IMR-90 (cell line): ENCODE results near the gene DIPK1B. TPM values are rescaled to one million over a fixed set of nuclear protein-coding genes. Genes with fewer than 3 reads are reported as not detected.
A peak's percentile ranks its signal among the peaks of the same experiment; 100 is the strongest.

ENCODE experiments used
- ATAC-seq: fragments of 200-7000 bp; cut with Tn5 transposase; 2 replicates; pipeline ENCODE4 v1.9.1; 2020; ENCODE audit warnings: low read depth, mild to moderate bottlenecking, moderate library complexity
- BruUV-seq: library from RNA; stranded (reverse); fragments of 400-500 nt; replicated peaks from 2 replicates; lab custom pipeline; 2021; lab: Mats Ljungman, UMichigan
- CTCF ChIA-PET: fragments of 300-600 bp; formaldehyde crosslinking; extraction: SDS; loops from one replicate; lab custom pipeline; 2021; ENCODE audit warnings: antibody characterized with exemption; lab: Yijun Ruan, JAX
- POLR2A ChIA-PET: fragments of 300-600 bp; sonication (Branson Sonifier 250); formaldehyde crosslinking; loops from one replicate; lab custom pipeline; 2022; ENCODE audit warnings: antibody characterized with exemption; ENCODE audit not compliant: unreplicated experiment; lab: Charles Lee
- DNase-seq: peaks from one replicate; pipeline ENCODE4 v3.0.0; 2013
- H2AFZ ChIP-seq: replicated peaks from 2 replicates; pipeline ENCODE3; 2013; ENCODE audit warnings: low read length, mild to moderate bottlenecking; ENCODE audit not compliant: poor library complexity
- H2AK5ac ChIP-seq: 2 replicates; pipeline ENCODE4 v1.6.1; 2013; ENCODE audit warnings: low read depth, low read length, inconsistent platforms
- H2AK9ac ChIP-seq: replicated peaks from 2 replicates; pipeline ENCODE3; 2013; ENCODE audit warnings: mild to moderate bottlenecking, low read depth, low read length, moderate library complexity; ENCODE audit not compliant: poor library complexity
- H2BK120ac ChIP-seq: 2 replicates; pipeline ENCODE4 v1.6.1; 2013; ENCODE audit warnings: low read depth, low read length, inconsistent platforms
- H2BK15ac ChIP-seq: 3 replicates; pipeline ENCODE4 v1.6.1; 2013; ENCODE audit warnings: low read depth, low read length, inconsistent platforms
- H2BK20ac ChIP-seq: 2 replicates; pipeline ENCODE4 v1.6.1; 2013; ENCODE audit warnings: low read depth, mild to moderate bottlenecking, inconsistent platforms, low read length, moderate library complexity
- H2BK5ac ChIP-seq: 2 replicates; pipeline ENCODE4 v1.6.1; 2013; ENCODE audit warnings: mild to moderate bottlenecking, low read depth, low read length, inconsistent platforms; ENCODE audit not compliant: poor library complexity, severe bottlenecking
- H3K14ac ChIP-seq: replicated peaks from 2 replicates; pipeline ENCODE4 v1.6.1; 2013; ENCODE audit warnings: low read depth, low read length, inconsistent platforms
- H3K18ac ChIP-seq: 2 replicates; pipeline ENCODE4 v1.6.1; 2013; ENCODE audit warnings: low read depth, low read length, control low read depth
- H3K23ac ChIP-seq: 2 replicates; pipeline ENCODE4 v1.6.1; 2013; ENCODE audit warnings: low read depth, low read length, inconsistent platforms
- H3K27ac ChIP-seq: 2 replicates; pipeline ENCODE4 v1.5.1; 2013; ENCODE audit warnings: mild to moderate bottlenecking, control low read depth, low read length; ENCODE audit not compliant: insufficient read depth
- H3K27me3 ChIP-seq: 2 replicates; pipeline ENCODE4 v1.6.1; 2013; ENCODE audit warnings: low read length; ENCODE audit not compliant: control insufficient read depth, insufficient read depth
- H3K36me3 ChIP-seq: 2 replicates; pipeline ENCODE4 v1.6.1; 2013; ENCODE audit warnings: low read length, mixed read lengths; ENCODE audit not compliant: control insufficient read depth, insufficient read depth
- H3K4ac ChIP-seq: 2 replicates; pipeline ENCODE4 v1.6.1; 2013; ENCODE audit warnings: low read depth, low read length, inconsistent platforms
- H3K4me1 ChIP-seq: 2 replicates; pipeline ENCODE4 v1.6.1; 2013; ENCODE audit warnings: low read length, mixed read lengths; ENCODE audit not compliant: control insufficient read depth, insufficient read depth
- H3K4me2 ChIP-seq: 2 replicates; pipeline ENCODE4 v1.6.1; 2013; ENCODE audit warnings: low read depth, mild to moderate bottlenecking, control low read depth, low read length, moderate library complexity
- H3K4me3 ChIP-seq: 2 replicates; pipeline ENCODE4 v1.5.1; 2013; ENCODE audit warnings: low read depth, mild to moderate bottlenecking, control low read depth, low read length, moderate library complexity; ENCODE audit not compliant: insufficient read depth
- H3K56ac ChIP-seq: 2 replicates; pipeline ENCODE4 v1.6.1; 2013; ENCODE audit warnings: low read length, inconsistent platforms; ENCODE audit not compliant: insufficient read depth; ENCODE audit errors: extremely low read depth
- H3K79me1 ChIP-seq, 2 experiments: 2 replicates each; pipeline ENCODE4 v1.6.1; 2013; ENCODE audit warnings: low read length in 2 of 2, inconsistent platforms in 1 of 2, low read depth in 1 of 2
- H3K9ac ChIP-seq: 2 replicates; pipeline ENCODE4 v1.6.1; 2013; ENCODE audit warnings: low read depth, low read length, control low read depth
- H3K9me1 ChIP-seq: 2 replicates; pipeline ENCODE4 v1.6.1; 2013; ENCODE audit warnings: low read length, inconsistent platforms; ENCODE audit not compliant: insufficient read depth
- H3K9me3 ChIP-seq: 2 replicates; pipeline ENCODE4 v1.6.1; 2013; ENCODE audit warnings: low read length; ENCODE audit not compliant: control insufficient read depth, insufficient read depth
- H4K20me1 ChIP-seq: 2 replicates; pipeline ENCODE4 v1.6.1; 2013; ENCODE audit warnings: low read length, inconsistent platforms; ENCODE audit not compliant: insufficient read depth
- H4K5ac ChIP-seq: 2 replicates; pipeline ENCODE4 v1.6.1; 2013; ENCODE audit warnings: mild to moderate bottlenecking, low read depth, low read length, control low read depth
- H4K8ac ChIP-seq, 2 experiments: 2 replicates each; pipeline ENCODE4 v1.6.1; 2013; ENCODE audit warnings: low read depth in 2 of 2, low read length in 2 of 2, control low read depth in 1 of 2, inconsistent platforms in 1 of 2
- H4K91ac ChIP-seq: 2 replicates; pipeline ENCODE4 v1.6.1; 2013; ENCODE audit warnings: low read depth, low read length, inconsistent platforms; ENCODE audit not compliant: insufficient read depth
- BHLHE40 ChIP-seq: fragments of 150-350 bp; IDR thresholded peaks from 2 replicates; pipeline ENCODE4 v1.6.1; 2016; ENCODE audit warnings: mild to moderate bottlenecking, low read depth, low read length
- CEBPB ChIP-seq: IDR thresholded peaks from 2 replicates; pipeline ENCODE4 v1.6.1; 2012; ENCODE audit warnings: low read depth, low read length, improper control_type of control experiment
- CHD1 ChIP-seq: IDR thresholded peaks from 2 replicates; pipeline ENCODE4 v1.6.1; 2012; ENCODE audit warnings: low read depth, low read length, improper control_type of control experiment
- CTCF ChIP-seq: conservative IDR thresholded peaks from 2 replicates; pipeline ENCODE4 v1.5.1; 2012; ENCODE audit warnings: mild to moderate bottlenecking, low read depth, low read length, improper control_type of control experiment
- ELK1 ChIP-seq: fragments of 150-350 bp; IDR thresholded peaks from 2 replicates; pipeline ENCODE4 v1.6.1; 2016; ENCODE audit warnings: low read depth, mild to moderate bottlenecking, low read length, moderate library complexity, borderline replicate concordance
- FOS ChIP-seq: fragments of 150-350 bp; IDR thresholded peaks from 2 replicates; pipeline ENCODE4 v1.6.1; 2016; ENCODE audit warnings: low read depth, low read length
- MAFK ChIP-seq: IDR thresholded peaks from 2 replicates; pipeline ENCODE4 v1.6.1; 2012; ENCODE audit warnings: low read depth, low read length, improper control_type of control experiment
- MAZ ChIP-seq: IDR thresholded peaks from 2 replicates; pipeline ENCODE4 v1.6.1; 2012; ENCODE audit warnings: low read depth, mild to moderate bottlenecking, low read length, improper control_type of control experiment, moderate library complexity, borderline replicate concordance
- MXI1 ChIP-seq: IDR thresholded peaks from 2 replicates; pipeline ENCODE4 v1.6.1; 2012; ENCODE audit warnings: low read depth, mild to moderate bottlenecking, low read length, moderate library complexity, borderline replicate concordance
- NFE2L2 ChIP-seq: fragments of 150-350 bp; IDR thresholded peaks from 2 replicates; pipeline ENCODE4 v1.6.1; 2016; ENCODE audit warnings: low read depth, mild to moderate bottlenecking, low read length
- POLR2A ChIP-seq: IDR thresholded peaks from 2 replicates; pipeline ENCODE4 v1.6.1; 2012; ENCODE audit warnings: mild to moderate bottlenecking, low read depth, low read length
- RAD21 ChIP-seq: IDR thresholded peaks from 2 replicates; pipeline ENCODE4 v1.6.1; 2012; ENCODE audit warnings: low read length, improper control_type of control experiment
- RCOR1 ChIP-seq: IDR thresholded peaks from 2 replicates; pipeline ENCODE4 v1.6.1; 2012; ENCODE audit warnings: mild to moderate bottlenecking, low read length, improper control_type of control experiment; ENCODE audit not compliant: insufficient replicate concordance
- RFX5 ChIP-seq: IDR thresholded peaks from 2 replicates; pipeline ENCODE4 v1.8.0; 2012; ENCODE audit warnings: low read depth, mild to moderate bottlenecking, low read length, moderate library complexity
- SMC3 ChIP-seq: fragments of 150-350 bp; IDR thresholded peaks from 2 replicates; pipeline ENCODE4 v1.6.1; 2016; ENCODE audit warnings: low read depth, mild to moderate bottlenecking, antibody characterized with exemption, low read length, moderate library complexity
- USF2 ChIP-seq: fragments of 150-350 bp; IDR thresholded peaks from 2 replicates; pipeline ENCODE4 v1.6.1; 2017; ENCODE audit warnings: mild to moderate bottlenecking, antibody characterized with exemption, low read length, low read depth
- WGBS, 2 experiments: methylation state at CpG; one replicate each; pipeline versions ENCODE4 v1.1.5 to v1.1.7; 2013; ENCODE audit warnings: missing lambda C conversion rate in 2 of 2; ENCODE audit not compliant: insufficient read length in 1 of 2; ENCODE audit errors: extremely low coverage in 2 of 2; 5-methylcytosine and 5-hydroxymethylcytosine counted together
- dilution Hi-C: fragments of 300-500 bp; cut with HindIII; formaldehyde crosslinking; loops from one replicate; pipeline ENCODE4 v1.14.3; 2018; ENCODE audit warnings: low sequenced_read_pairs; ENCODE audit not compliant: unreplicated experiment
- in situ Hi-C: fragments of 300-500 bp; cut with MboI; formaldehyde crosslinking; loops from 3 replicates; pipeline ENCODE4 v1.14.3; 2019; ENCODE audit warnings: low sequenced_read_pairs, inconsistent platforms, mixed read lengths
- intact Hi-C: fragments of 100-400 bp; cut with micrococcal nuclease; formaldehyde crosslinking; loops from 2 replicates; pipeline ENCODE4 v1.10.0; 2022
- polyA plus RNA-seq, 3 experiments: library from polyadenylated mRNA; depleted of rRNA; stranded (reverse); fragments of >200 nt; gene quantifications; 2 replicates each; pipeline ENCODE4 v1.2.3, GENCODE V29; 2012; ENCODE audit warnings: low replicate concordance in 1 of 3
- total RNA-seq: library from RNA; depleted of rRNA; stranded (reverse); fragments of >200 nt; gene quantifications from 2 replicates; pipeline ENCODE4 v1.2.3, GENCODE V29; 2012

DIPK1B gene
- total and polyA plus RNA-seq, 2 of the 4 experiments (the other 2 are of a cell fraction), result 3.4 to 7.1 TPM

- Histone ChIP-seq H3K9me3 (no peaks in the 10 kb centered on the region), H3K4me1 (peaks cover 20% of the 10 kb centered on the region), H3K18ac (no peak overlapping the region), H4K91ac (no peak overlapping the region), H3K4ac (no peak overlapping the region), H3K4me3 (no peak overlapping the region), H3K79me1 (peaks cover 22 to 74% of the 10 kb centered on the region in 2 experiments), H3K9me1 (peaks cover 19% of the 10 kb centered on the region), H3K27ac (no peak overlapping the region; the same call in 1 of the 2 replicates), H4K5ac (no peak overlapping the region), H4K20me1 (peaks cover 73% of the 10 kb centered on the region), H2BK120ac (no peak overlapping the region), H2AK9ac (peak overlapping the region; percentile 19), H3K23ac (0 out of 2 replicates have a peak overlapping the region, but pooled peaks have one; percentile 17), H4K8ac (no peak overlapping the region), H2BK5ac (no peak overlapping the region), H3K36me3 (peaks cover 51% of the 10 kb centered on the region), H2AK5ac (no peak overlapping the region), H3K14ac (no peak overlapping the region; the same call in 1 of the 2 replicates), H3K56ac (no peak overlapping the region), H3K4me2 (peak overlapping the region; percentile 93), H3K27me3 (no peaks in the 10 kb centered on the region), H2BK15ac (no peak overlapping the region), H2AFZ (no peak overlapping the region), H2BK20ac (no peak overlapping the region), H3K9ac (0 out of 2 replicates have a peak overlapping the region, but pooled peaks have one; percentile 90)
- in situ Hi-C loops, result no loop called here
- intact Hi-C loops, result loop anchor here (1.0 kb wide), 1 partner anchor 29 kb away; no protein-coding TSS in a partner anchor
- POLR2A ChIA-PET, result no interaction called here
- CTCF ChIA-PET, result no interaction called here
- DNase-seq, result peak; percentile 57
- WGBS, 2 experiments, result 90% methylated on average over 3 of the region's 10 CpGs; no CpG with 5 or more reads in 1 of the 2 experiments
- dilution Hi-C loops, result no loop called here
- TF ChIP-seq USF2 (no peak), MAFK (no peak), CTCF (no peak), FOS (no peak), ELK1 (no peak), POLR2A (no peak), RCOR1 (no peak), CHD1 (no peak), MXI1 (no peak), RFX5 (no peak), NFE2L2 (no peak), BHLHE40 (no peak), MAZ (no peak), CEBPB (no peak), SMC3 (no peak), RAD21 (no peak)
- ATAC-seq, result no peak
- no TSS peak for BruUV-seq
These were observed 13.2 kb downstream of the DIPK1B start for GRCh38 chr9:136725612-136726011.
